Spleen (tissue), 11 donors: ENCODE results near the gene RNF227. TPM values are rescaled to one million over a fixed set of nuclear protein-coding genes. Genes with fewer than 3 reads are reported as not detected.

ENCODE experiments used
- DNase-seq: peaks from one replicate; pipeline ENCODE4 v3.0.0-alpha.2; 2020
- H3K27ac ChIP-seq, 8 donors: fragments of 200-600 bp; sonication (generic) in 7 of 8; 1 replicate in 4 of 8; 2 replicates in 4 of 8; pipeline versions ENCODE4 v1.5.0 to v1.8.0; 2016 to 2021; ENCODE audit warnings: inconsistent platforms in 4 of 8, mild to moderate bottlenecking in 4 of 8, moderate library complexity in 1 of 8
- H3K27me3 ChIP-seq, 7 donors: fragments of 200-600 bp; sonication (generic) in 6 of 7; replicated peaks in 1 of 7; 1 replicate in 4 of 7; 2 replicates in 3 of 7; pipeline versions ENCODE4 v1.5.0 to v1.8.0; 2016 to 2021; ENCODE audit warnings: inconsistent platforms in 3 of 7, mild to moderate bottlenecking in 1 of 7
- H3K36me3 ChIP-seq, 6 donors: fragments of 200-600 bp; sonication (generic) in 5 of 6; 1 replicate in 4 of 6; 2 replicates in 2 of 6; pipeline versions ENCODE4 v1.5.0 to v1.8.0; 2016 to 2021; ENCODE audit warnings: inconsistent platforms in 2 of 6
- H3K4me1 ChIP-seq, 6 donors: fragments of 200-600 bp; sonication (generic) in 5 of 6; 1 replicate in 3 of 6; 2 replicates in 3 of 6; pipeline versions ENCODE4 v1.5.0 to v1.8.0; 2016 to 2021; ENCODE audit warnings: inconsistent platforms in 3 of 6
- H3K4me3 ChIP-seq, 8 donors: fragments of 200-600 bp; sonication (generic) in 7 of 8; 1 replicate in 4 of 8; 2 replicates in 4 of 8; pipeline versions ENCODE4 v1.5.0 to v1.8.0; 2016 to 2021; ENCODE audit warnings: inconsistent platforms in 4 of 8, mild to moderate bottlenecking in 4 of 8, moderate library complexity in 2 of 8
- H3K9me3 ChIP-seq, 8 donors: fragments of 200-600 bp; sonication (generic) in 7 of 8; 1 replicate in 4 of 8; 2 replicates in 4 of 8; pipeline versions ENCODE4 v1.5.0 to v1.8.0; 2016 to 2021; ENCODE audit warnings: inconsistent platforms in 4 of 8
- POLR2A ChIP-seq, 3 donors: fragments of 450-650 bp; IDR thresholded peaks; one replicate each; pipeline ENCODE4 v1.5.1; 2017; ENCODE audit warnings: antibody characterized with exemption in 3 of 3, mild to moderate bottlenecking in 1 of 3
- POLR2AphosphoS5 ChIP-seq, 3 donors: sonication (generic); formaldehyde crosslinking; IDR thresholded peaks; one replicate each; pipeline ENCODE4 v1.5.1; 2017; ENCODE audit warnings: antibody characterized with exemption in 3 of 3
- WGBS, 5 donors: extraction: QIAGEN DNeasy Blood & Tissue Kit in 3 of 5; methylation state at CpG; one replicate each; pipeline versions ENCODE4 v1.1.5 to v1.1.7; 2013 to 2018; 5-methylcytosine and 5-hydroxymethylcytosine counted together
- intact Hi-C: fragments of 100-400 bp; cut with DNase I; formaldehyde crosslinking; loops from one replicate; pipeline ENCODE4 v1.15.0; 2023; ENCODE audit warnings: low total_unique reads
- polyA plus RNA-seq, 3 donors: library from polyadenylated mRNA; stranded (reverse); fragments of 200-250 nt; gene quantifications; one replicate each; pipeline ENCODE4 v1.2.1, GENCODE V29; 2013
- total RNA-seq, 7 donors: library from RNA; depleted of rRNA in 3 of 7; stranded (reverse); fragments of >200 nt in 3 of 7; fragmentation: NEBNext Ultra II Directional in 4 of 7; extraction: Animal tissue kit (Norgen Biotek cat#: 25700) in 4 of 7; gene quantifications; one replicate each; pipeline versions ENCODE4 v1.1.0 to v1.2.1, GENCODE V29; 2016 to 2021
- TF ChIP-seq, protein P1 (sequence below), 11 experiments: fragments of 200-600 bp in 7 of 11; fragments of 450-650 bp in 4 of 11; sonication (generic) in 4 of 11; IDR thresholded peaks in 8 of 11; conservative IDR thresholded peaks in 3 of 11; 1 replicate in 7 of 11; 2 replicates in 4 of 11; pipeline versions ENCODE4 v1.4.0 to v1.8.0; 2016 to 2021; ENCODE audit warnings: antibody characterized with exemption in 11 of 11, inconsistent platforms in 4 of 11, mild to moderate bottlenecking in 1 of 11
- donor health status: healthy with polysubstance abuse.
- donor health status: DM: no; HTN: no; CAD: no; lungs with moderate emphysema.
- donor health status: DM: no; HTN: no; CAD: no.
- donor health status: Bipolar disorder and iron deficiency.
- donor health status: healthy.
- donor health status: DM: no; HTN: no; CAD: no.
- donor health status: DM: yes; HTN: yes; CAD: no.

RNF227 gene
- total and polyA plus RNA-seq, 10 donors = 2.4 to 20.7 (median 3.6) TPM

DNA sequence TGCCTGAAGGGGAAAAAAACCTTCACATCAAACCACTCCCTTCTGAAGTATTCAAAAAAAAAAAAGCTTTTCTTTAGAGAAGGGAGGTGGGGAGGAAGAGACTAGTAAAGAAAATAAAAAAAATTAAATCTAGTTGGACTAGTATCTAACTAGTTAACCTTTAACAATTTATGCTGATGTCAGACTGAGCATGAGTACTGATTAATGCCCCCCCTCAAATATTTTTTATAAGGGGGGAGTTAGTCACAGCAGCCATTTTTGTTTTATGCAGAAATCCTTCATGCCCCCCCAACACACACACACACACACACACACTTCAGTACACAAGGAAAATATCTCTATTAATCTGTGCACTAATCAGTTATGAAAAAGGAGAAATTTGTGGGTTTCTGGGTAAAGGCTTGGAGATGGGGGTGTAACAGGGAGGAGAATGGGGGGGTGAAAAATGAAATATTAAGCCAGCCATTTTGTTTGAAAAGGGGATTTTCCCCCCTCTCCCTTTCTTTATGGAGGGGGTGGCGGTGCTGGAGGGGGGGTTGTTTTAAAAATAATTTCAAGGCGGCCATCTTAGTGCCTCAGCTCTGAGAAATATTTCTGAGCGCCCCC lies 32.2 kb downstream of the RNF227 start:
- DNase-seq = no peak
- Histone ChIP-seq H3K27me3 (no peaks in the 10 kb centered on the region), H3K36me3 (peaks cover 0 to 37% (median 13%) of the 10 kb centered on the region in 6 donors), H3K27ac (peak overlapping the region in 6 of 8 donors; percentile 55 to 95 (median 94)), H3K4me3 (peak overlapping the region in 5 of 8 donors; percentile 7 to 93 (median 81)), H3K9me3 (no peaks in the 10 kb centered on the region), H3K4me1 (peaks cover 21 to 87% (median 79%) of the 10 kb centered on the region in 6 donors)
- TF ChIP-seq, protein P1, sequence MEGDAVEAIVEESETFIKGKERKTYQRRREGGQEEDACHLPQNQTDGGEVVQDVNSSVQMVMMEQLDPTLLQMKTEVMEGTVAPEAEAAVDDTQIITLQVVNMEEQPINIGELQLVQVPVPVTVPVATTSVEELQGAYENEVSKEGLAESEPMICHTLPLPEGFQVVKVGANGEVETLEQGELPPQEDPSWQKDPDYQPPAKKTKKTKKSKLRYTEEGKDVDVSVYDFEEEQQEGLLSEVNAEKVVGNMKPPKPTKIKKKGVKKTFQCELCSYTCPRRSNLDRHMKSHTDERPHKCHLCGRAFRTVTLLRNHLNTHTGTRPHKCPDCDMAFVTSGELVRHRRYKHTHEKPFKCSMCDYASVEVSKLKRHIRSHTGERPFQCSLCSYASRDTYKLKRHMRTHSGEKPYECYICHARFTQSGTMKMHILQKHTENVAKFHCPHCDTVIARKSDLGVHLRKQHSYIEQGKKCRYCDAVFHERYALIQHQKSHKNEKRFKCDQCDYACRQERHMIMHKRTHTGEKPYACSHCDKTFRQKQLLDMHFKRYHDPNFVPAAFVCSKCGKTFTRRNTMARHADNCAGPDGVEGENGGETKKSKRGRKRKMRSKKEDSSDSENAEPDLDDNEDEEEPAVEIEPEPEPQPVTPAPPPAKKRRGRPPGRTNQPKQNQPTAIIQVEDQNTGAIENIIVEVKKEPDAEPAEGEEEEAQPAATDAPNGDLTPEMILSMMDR (IDR thresholded peaks at IDR 0.05 in 8 of 11, conservative IDR thresholded peaks at IDR 0.05 in 3 of 11) = no peak
- no peak for TF ChIP-seq POLR2A (IDR thresholded peaks at IDR 0.05)
- TF ChIP-seq POLR2AphosphoS5 (IDR thresholded peaks at IDR 0.05) = no peak
- 1 to 4% (median 2%) methylated on average over 3 of the region's 3 CpGs for WGBS, 5 donors
- intact Hi-C loops = no loop called here

DNA sequence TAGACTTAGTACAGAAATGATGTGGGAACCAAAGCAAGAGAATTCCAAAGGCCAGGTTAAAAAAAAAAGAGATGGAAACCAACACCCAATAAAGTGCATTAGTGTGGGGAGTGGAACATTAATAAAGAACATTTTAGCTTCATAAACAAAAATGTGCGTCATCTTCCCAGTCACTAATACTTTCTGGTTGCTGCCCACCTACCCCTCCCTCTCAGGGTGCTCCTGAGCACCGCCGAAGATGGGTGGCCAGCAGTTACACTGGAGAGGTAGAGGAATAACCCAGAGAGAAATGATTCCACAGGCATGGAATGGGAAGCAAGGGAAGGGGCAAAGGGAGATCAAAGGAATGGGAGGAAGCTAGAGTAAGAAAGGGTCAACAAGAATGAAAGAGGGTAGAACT lies 33.5 kb downstream of the RNF227 start:
- 89 to 97% (median 92%) methylated on average over 3 of the region's 3 CpGs for WGBS, 5 donors
- H3K9me3 ChIP-seq = no peaks in the 10 kb centered on the region
- peak overlapping the region in 4 of 8 donors; percentile 1 to 94 (median 44) for H3K27ac ChIP-seq
- no peaks in the 10 kb centered on the region for H3K27me3 ChIP-seq
- intact Hi-C loops = no loop called here
- H3K36me3 ChIP-seq = peaks cover 0 to 44% (median 13%) of the 10 kb centered on the region in 6 donors
- peaks cover 14 to 80% (median 67%) of the 10 kb centered on the region in 6 donors for H3K4me1 ChIP-seq
- no peak overlapping the region for H3K4me3 ChIP-seq
- no peak for DNase-seq
- TF ChIP-seq POLR2A (IDR thresholded peaks at IDR 0.05) = no peak
- no peak for TF ChIP-seq POLR2AphosphoS5 (IDR thresholded peaks at IDR 0.05)
- TF ChIP-seq, protein P1 (IDR thresholded peaks at IDR 0.05 in 8 of 11, conservative IDR thresholded peaks at IDR 0.05 in 3 of 11) = no peak

DNA sequence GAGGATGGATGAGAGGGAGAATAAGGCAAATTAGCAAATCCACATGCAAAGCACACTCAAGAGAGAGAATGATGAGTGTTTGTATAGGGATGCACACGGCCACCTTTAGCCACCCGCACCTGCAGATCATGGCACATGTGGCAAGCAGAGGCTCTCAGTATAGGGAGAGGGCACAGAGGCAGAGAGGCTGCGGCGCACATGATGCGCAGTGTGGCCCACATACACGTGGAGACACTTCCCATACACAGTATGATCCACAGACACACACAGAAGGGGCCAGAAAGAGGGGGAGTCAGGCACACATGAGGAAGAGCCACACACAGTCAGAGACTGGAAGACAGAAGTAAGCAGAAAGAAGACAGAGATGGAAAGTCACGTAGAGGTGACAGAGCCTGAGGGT lies 34.0 kb downstream of the RNF227 start:
- H3K4me1 ChIP-seq = peaks cover 13 to 74% (median 64%) of the 10 kb centered on the region in 6 donors
- TF ChIP-seq POLR2AphosphoS5 (IDR thresholded peaks at IDR 0.05) (no peak), POLR2A (IDR thresholded peaks at IDR 0.05) (no peak)
- TF ChIP-seq, protein P1 (IDR thresholded peaks at IDR 0.05 in 8 of 11, conservative IDR thresholded peaks at IDR 0.05 in 3 of 11) = no peak
- 63 to 79% (median 72%) methylated on average over 7 of the region's 7 CpGs for WGBS, 5 donors

DNA sequence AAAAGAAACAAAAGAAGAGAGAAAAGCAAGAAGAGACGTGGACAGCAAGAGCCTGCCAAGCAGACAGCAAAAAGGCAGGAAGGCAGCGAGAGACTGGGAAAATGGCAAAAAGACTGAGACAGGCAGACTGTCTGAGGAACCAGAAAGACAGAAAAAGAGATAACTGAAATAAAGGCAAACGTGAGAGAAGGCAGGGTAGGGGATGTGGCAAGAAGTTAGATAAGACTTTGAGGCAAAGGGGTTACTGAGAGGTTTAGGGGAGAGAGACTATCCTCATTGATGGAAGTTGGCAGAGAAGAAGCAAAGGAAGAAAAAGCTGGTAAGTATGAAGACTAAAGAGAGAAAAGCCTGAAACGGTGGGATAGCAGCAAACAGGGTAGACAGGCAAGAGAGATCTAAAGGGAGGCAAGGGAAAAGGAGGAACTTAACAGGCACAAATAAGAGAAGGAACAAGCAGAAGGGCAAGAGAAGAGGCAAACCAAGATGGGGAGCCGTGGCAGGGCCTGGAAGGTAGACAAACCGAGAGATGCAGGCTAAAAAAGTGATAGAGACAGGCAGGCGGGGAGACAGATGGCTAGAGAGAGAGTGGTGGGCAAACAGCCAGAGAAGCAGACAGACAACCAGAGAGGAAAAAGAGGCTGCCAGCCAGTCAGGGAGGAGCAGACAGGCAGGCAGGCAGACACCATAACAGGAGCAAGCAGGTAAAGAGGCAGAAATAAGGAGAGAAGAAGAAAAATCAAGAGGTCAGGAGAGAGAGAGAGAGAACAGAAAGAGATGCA lies 34.6 kb downstream of the RNF227 start:
- intact Hi-C loops = no loop called here
- TF ChIP-seq, protein P1 (IDR thresholded peaks at IDR 0.05 in 8 of 11, conservative IDR thresholded peaks at IDR 0.05 in 3 of 11) = no peak
- TF ChIP-seq POLR2A (IDR thresholded peaks at IDR 0.05) (no peak), POLR2AphosphoS5 (IDR thresholded peaks at IDR 0.05) (no peak)

More for the DNA sequence above, 34.0 kb downstream of the RNF227 start:
- intact Hi-C loops = no loop called here
- Histone ChIP-seq H3K36me3 (peaks cover 0 to 45% (median 13%) of the 10 kb centered on the region in 6 donors), H3K4me3 (no peak overlapping the region), H3K27ac (peak overlapping the region in 4 of 8 donors; percentile 34 to 61 (median 44)), H3K27me3 (no peaks in the 10 kb centered on the region), H3K9me3 (no peaks in the 10 kb centered on the region)
- DNase-seq = no peak

More for the DNA sequence above, 34.6 kb downstream of the RNF227 start:
- no peak overlapping the region for H3K4me3 ChIP-seq
- peaks cover 0 to 45% (median 13%) of the 10 kb centered on the region in 6 donors for H3K36me3 ChIP-seq
- no peak for DNase-seq
- H3K4me1 ChIP-seq = peaks cover 7 to 73% (median 59%) of the 10 kb centered on the region in 6 donors
- peak overlapping the region in 4 of 8 donors; percentile 34 to 61 (median 44) for H3K27ac ChIP-seq
- no peaks in the 10 kb centered on the region for H3K27me3 ChIP-seq
- H3K9me3 ChIP-seq = no peaks in the 10 kb centered on the region
- WGBS, 5 donors = 39 to 55% (median 49%) methylated on average over 7 of the region's 7 CpGs
